ENCODE results near the gene SH2D7.

- TF ChIP-seq CTCF (IDR thresholded peaks at IDR 0.05) (no peak), POLR2A (IDR thresholded peaks at IDR 0.05) (no peak)
These were observed 40.4 kb upstream of the SH2D7 start for GRCh38 chr15:78052001-78052401.
